ENCODE data around the gene CYP21A2. TPM values are rescaled to one million over a fixed set of nuclear protein-coding genes. Genes with fewer than 3 reads are reported as not detected.

The CYP21A2 gene
- total and polyA plus RNA-seq, 10 of the 15 experiments (the other 5 are each of a cell fraction or from before 2014, with no cell fraction given), result 0.04 to 0.92 (median 0.23) TPM; not detected in 7

DNA sequence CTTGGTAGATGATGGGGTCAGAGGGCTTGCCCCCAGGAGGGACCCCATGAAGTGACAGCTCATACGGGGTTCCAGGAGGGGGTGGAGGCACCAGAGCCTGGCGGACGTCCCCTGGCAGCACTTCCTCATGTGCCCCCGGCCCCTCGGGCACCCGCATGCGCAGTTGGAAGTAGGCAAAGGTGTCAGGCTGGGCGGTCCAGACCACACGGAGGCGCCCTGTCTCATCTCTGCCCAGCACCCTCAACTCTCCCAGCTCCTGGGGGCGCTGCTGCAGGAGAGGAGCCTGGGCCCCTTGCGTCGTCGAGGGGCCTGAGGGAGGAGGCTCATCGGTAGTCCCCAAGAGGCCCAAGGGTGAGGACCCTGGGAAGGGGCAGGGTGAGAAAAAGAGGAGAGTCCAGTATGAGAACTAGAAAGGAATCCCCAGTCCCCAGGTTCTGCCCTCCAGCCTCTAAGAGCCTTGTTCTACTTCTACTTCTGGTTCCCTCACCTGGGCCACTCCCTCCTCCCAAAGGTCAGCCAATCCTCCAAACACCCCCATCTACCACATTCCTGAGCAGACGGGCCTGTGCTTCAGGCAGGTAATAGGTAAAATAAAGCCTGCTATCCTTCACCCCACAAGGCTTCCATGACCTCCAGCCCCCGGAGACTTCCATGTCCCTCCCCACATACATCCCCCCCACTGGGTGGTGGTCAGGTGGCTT, 47.7 kb downstream of the CYP21A2 start:
- in situ Hi-C loops (cut with MboI) (no loop called here), intact Hi-C loops (cut with micrococcal nuclease; ENCODE audit: unreplicated experiment) (loop anchor here (2.0 kb wide), 1 partner anchor 69 kb away; the partner anchor contains the start of gene PPT2)
- ChIA-PET SMC1A (ENCODE audit: uncharacterized antibody, unreplicated experiment) (no interaction called here), POLR2A (no interaction called here), RAD21 (ENCODE audit: unreplicated experiment) (no interaction called here), CTCF (no interaction called here)
- 69% methylated on average over 17 of the region's 17 CpGs for WGBS (ENCODE audit: insufficient coverage, insufficient replicate concordance, low lambda C conversion rate, missing lambda C conversion rate)
- H3K27me3 ChIP-seq (replicated peaks in 1 of 2; ENCODE audit: control insufficient read depth in 2 of 2, insufficient read depth in 2 of 2, low read length in 1 of 2), result peaks cover 3 to 8% of the 10 kb centered on the region in 2 experiments; a peak in 3 of 4 replicates
- H4K20me1 ChIP-seq (ENCODE audit: control insufficient read depth, insufficient read depth), result no peaks in the 10 kb centered on the region
- no peak for TF ChIP-seq FOXK2 (IDR thresholded peaks at IDR 0.05)
- no peak for TF ChIP-seq RAD51 (IDR thresholded peaks at IDR 0.05)
- TF ChIP-seq, protein P1, sequence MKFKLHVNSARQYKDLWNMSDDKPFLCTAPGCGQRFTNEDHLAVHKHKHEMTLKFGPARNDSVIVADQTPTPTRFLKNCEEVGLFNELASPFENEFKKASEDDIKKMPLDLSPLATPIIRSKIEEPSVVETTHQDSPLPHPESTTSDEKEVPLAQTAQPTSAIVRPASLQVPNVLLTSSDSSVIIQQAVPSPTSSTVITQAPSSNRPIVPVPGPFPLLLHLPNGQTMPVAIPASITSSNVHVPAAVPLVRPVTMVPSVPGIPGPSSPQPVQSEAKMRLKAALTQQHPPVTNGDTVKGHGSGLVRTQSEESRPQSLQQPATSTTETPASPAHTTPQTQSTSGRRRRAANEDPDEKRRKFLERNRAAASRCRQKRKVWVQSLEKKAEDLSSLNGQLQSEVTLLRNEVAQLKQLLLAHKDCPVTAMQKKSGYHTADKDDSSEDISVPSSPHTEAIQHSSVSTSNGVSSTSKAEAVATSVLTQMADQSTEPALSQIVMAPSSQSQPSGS (IDR thresholded peaks at IDR 0.05; ENCODE audit: low read length), result no peak
- TF ChIP-seq SUZ12 (IDR thresholded peaks at IDR 0.05; ENCODE audit: unreplicated experiment), result no peak
- TF ChIP-seq BACH1 (IDR thresholded peaks at IDR 0.05; ENCODE audit: borderline replicate concordance), result no peak
- no peak for TF ChIP-seq ZNF24 (IDR thresholded peaks at IDR 0.05)
- no peak overlapping the region for H3K27ac ChIP-seq (ENCODE audit: control insufficient read depth, insufficient read depth)
- ATAC-seq, result no peak
- no peaks in the 10 kb centered on the region for H3K36me3 ChIP-seq (ENCODE audit: control insufficient read depth in 2 of 2, insufficient read depth in 2 of 2, low read length in 1 of 2)
- BruUV-seq (replicated peaks), result no TSS peak
- no peak overlapping the region for H3K4me3 ChIP-seq
- H3K9me3 ChIP-seq (replicated peaks; ENCODE audit: control insufficient read depth, insufficient read depth, low read length), result no peaks in the 10 kb centered on the region
- H3K4me2 ChIP-seq (ENCODE audit: control insufficient read depth, insufficient read depth), result no peak overlapping the region
- DNase-seq (ENCODE audit: low read depth, low spot score), result no peak
- H3K9ac ChIP-seq (ENCODE audit: control insufficient read depth, insufficient read depth, low read length), result no peak overlapping the region
- no peaks in the 10 kb centered on the region for H3K79me2 ChIP-seq (ENCODE audit: control insufficient read depth, insufficient read depth, low read length)
- peaks cover 16% of the 10 kb centered on the region for H3K4me1 ChIP-seq (ENCODE audit: control insufficient read depth, insufficient read depth, low read length)
- no peak overlapping the region for H2AFZ ChIP-seq (ENCODE audit: control insufficient read depth, low read depth, low read length)
- FAIRE-seq, result no peak
